ENCODE results near the gene CNOT6. TPM values are rescaled to one million over a fixed set of nuclear protein-coding genes. Genes with fewer than 3 reads are reported as not detected.
A peak's percentile ranks its signal among the peaks of the same experiment; 100 is the strongest.

The CNOT6 gene
- total RNA-seq, 1 donor from 2014 or later: 38.5 TPM

GRCh38 chr5:180533845-180534244, 39.7 kb downstream of the CNOT6 start:
- Mint-ChIP-seq H3K9me3 (peaks cover 50% of the 10 kb centered on the region), H3K27ac (no peak overlapping the region), H3K36me3 (peaks cover 75% of the 10 kb centered on the region), H3K4me1 (no peaks in the 10 kb centered on the region), H3K4me3 (peak overlapping the region; percentile 39), H3K27me3 (ENCODE audit: insufficient read depth, low read depth) (peaks cover 6% of the 10 kb centered on the region)
- Histone ChIP-seq H3K79me2 (ENCODE audit: low read depth) (peaks cover 83% of the 10 kb centered on the region), H2AFZ (replicated peaks) (no peak overlapping the region), H4K20me1 (ENCODE audit: low read depth) (no peaks in the 10 kb centered on the region), H3K27ac (no peak overlapping the region), H3K27me3 (no peaks in the 10 kb centered on the region), H3K4me1 (no peaks in the 10 kb centered on the region), H3K9ac (no peak overlapping the region), H3F3A (ENCODE audit: low read depth) (no peaks in the 10 kb centered on the region), H3K4me2 (no peak overlapping the region), H3K4me3 (no peak overlapping the region), H3K9me3 (ENCODE audit: low read depth) (no peaks in the 10 kb centered on the region), H3K36me3 (peaks cover 17% of the 10 kb centered on the region)
- no peak for DNase-seq (ENCODE audit: low spot score)
- TF ChIP-seq EZH2 (IDR thresholded peaks at IDR 0.05): no peak
- no peak for TF ChIP-seq EZH2phosphoT487 (IDR thresholded peaks at IDR 0.05)
- TF ChIP-seq CTCF (IDR thresholded peaks at IDR 0.05): no peak

GRCh38 chr5:180535573-180535972, 41.4 kb downstream of the CNOT6 start:
- H3K36me3 Mint-ChIP-seq: peaks cover 73% of the 10 kb centered on the region

GRCh38 chr5:180540050-180540694, 46.0 kb downstream of the CNOT6 start:
- Histone ChIP-seq H2AFZ (replicated peaks) (no peak overlapping the region), H3K9me3 (ENCODE audit: low read depth) (no peaks in the 10 kb centered on the region), H3K4me3 (no peak overlapping the region), H3K79me2 (ENCODE audit: low read depth) (peaks cover 100% of the 10 kb centered on the region), H3K9ac (no peak overlapping the region), H4K20me1 (ENCODE audit: low read depth) (peaks cover 15% of the 10 kb centered on the region), H3K27ac (no peak overlapping the region), H3K4me2 (no peak overlapping the region), H3K4me1 (no peaks in the 10 kb centered on the region), H3K27me3 (no peaks in the 10 kb centered on the region), H3K36me3 (peaks cover 4% of the 10 kb centered on the region), H3F3A (ENCODE audit: low read depth) (no peaks in the 10 kb centered on the region)
- Mint-ChIP-seq H3K27ac (no peak overlapping the region), H3K27me3 (ENCODE audit: insufficient read depth, low read depth) (no peaks in the 10 kb centered on the region), H3K36me3 (peaks cover 68% of the 10 kb centered on the region), H3K9me3 (peaks cover 48% of the 10 kb centered on the region), H3K4me1 (no peaks in the 10 kb centered on the region), H3K4me3 (no peak overlapping the region)
- no peak for DNase-seq (ENCODE audit: low spot score)
- TF ChIP-seq CTCF (IDR thresholded peaks at IDR 0.05) (no peak), EZH2 (IDR thresholded peaks at IDR 0.05) (no peak), EZH2phosphoT487 (IDR thresholded peaks at IDR 0.05) (no peak)

More at GRCh38 chr5:180535573-180535972, 41.4 kb downstream of the CNOT6 start:
- Histone ChIP-seq H3K27me3 (no peaks in the 10 kb centered on the region), H3K4me3 (no peak overlapping the region), H3K4me1 (no peaks in the 10 kb centered on the region), H3K4me2 (no peak overlapping the region), H3K9me3 (ENCODE audit: low read depth) (no peaks in the 10 kb centered on the region), H3K79me2 (ENCODE audit: low read depth) (peaks cover 84% of the 10 kb centered on the region), H3K9ac (no peak overlapping the region), H4K20me1 (ENCODE audit: low read depth) (no peaks in the 10 kb centered on the region), H3K36me3 (peaks cover 4% of the 10 kb centered on the region), H3F3A (ENCODE audit: low read depth) (no peaks in the 10 kb centered on the region), H2AFZ (replicated peaks) (no peak overlapping the region), H3K27ac (no peak overlapping the region)
- Mint-ChIP-seq H3K27me3 (ENCODE audit: insufficient read depth, low read depth) (peaks cover 6% of the 10 kb centered on the region), H3K4me3 (no peak overlapping the region), H3K4me1 (no peaks in the 10 kb centered on the region), H3K9me3 (peaks cover 52% of the 10 kb centered on the region), H3K27ac (no peak overlapping the region)
- no peak for DNase-seq (ENCODE audit: low spot score)
- TF ChIP-seq EZH2phosphoT487 (IDR thresholded peaks at IDR 0.05) (no peak), CTCF (IDR thresholded peaks at IDR 0.05) (no peak)
